Suprapubic skin (tissue), 4 donors: ENCODE results near the gene WDFY4.

Source experiments
- EP300 ChIP-seq: sonication (generic); formaldehyde crosslinking; IDR thresholded peaks from one replicate; pipeline ENCODE4 v1.6.1; 2017; ENCODE audit warnings: antibody characterized with exemption
- POLR2A ChIP-seq, 2 donors: fragments of 450-650 bp; IDR thresholded peaks; one replicate each; pipeline ENCODE4 v1.6.1; 2017; ENCODE audit warnings: antibody characterized with exemption in 2 of 2, mild to moderate bottlenecking in 2 of 2, moderate library complexity in 2 of 2
- POLR2AphosphoS5 ChIP-seq, 3 donors: sonication (generic); formaldehyde crosslinking; IDR thresholded peaks; one replicate each; pipeline ENCODE4 v1.6.1; 2017; ENCODE audit warnings: antibody characterized with exemption in 3 of 3
- TF ChIP-seq, protein P1 (sequence below), 2 donors: fragments of 200-600 bp in 1 of 2; fragments of 450-650 bp in 1 of 2; sonication (generic) in 1 of 2; IDR thresholded peaks; one replicate each; pipeline ENCODE4 v1.5.1; 2016 to 2019; ENCODE audit warnings: antibody characterized with exemption in 2 of 2, mild to moderate bottlenecking in 1 of 2, moderate library complexity in 1 of 2

DNA sequence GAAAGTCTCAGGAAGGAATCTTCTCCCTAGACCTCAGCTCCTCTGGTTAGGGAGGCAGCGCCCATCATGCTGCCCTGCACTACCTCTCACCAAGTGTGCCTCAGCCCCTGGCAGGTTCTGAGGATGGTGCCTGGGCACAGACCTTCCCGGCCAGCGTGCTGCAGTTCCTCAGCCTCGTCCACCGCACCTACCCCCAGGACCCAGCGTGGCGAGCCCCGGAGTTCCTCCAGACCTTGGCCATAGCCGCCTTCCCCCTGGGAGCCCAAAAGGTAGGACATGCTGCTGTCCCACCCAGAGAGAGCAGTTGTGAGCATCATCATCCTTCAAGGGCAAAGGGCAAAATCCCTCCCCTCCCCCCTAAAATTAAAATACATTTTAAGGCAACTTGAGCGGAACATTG lies 132.5 kb downstream of the WDFY4 start:
- TF ChIP-seq, protein P1, sequence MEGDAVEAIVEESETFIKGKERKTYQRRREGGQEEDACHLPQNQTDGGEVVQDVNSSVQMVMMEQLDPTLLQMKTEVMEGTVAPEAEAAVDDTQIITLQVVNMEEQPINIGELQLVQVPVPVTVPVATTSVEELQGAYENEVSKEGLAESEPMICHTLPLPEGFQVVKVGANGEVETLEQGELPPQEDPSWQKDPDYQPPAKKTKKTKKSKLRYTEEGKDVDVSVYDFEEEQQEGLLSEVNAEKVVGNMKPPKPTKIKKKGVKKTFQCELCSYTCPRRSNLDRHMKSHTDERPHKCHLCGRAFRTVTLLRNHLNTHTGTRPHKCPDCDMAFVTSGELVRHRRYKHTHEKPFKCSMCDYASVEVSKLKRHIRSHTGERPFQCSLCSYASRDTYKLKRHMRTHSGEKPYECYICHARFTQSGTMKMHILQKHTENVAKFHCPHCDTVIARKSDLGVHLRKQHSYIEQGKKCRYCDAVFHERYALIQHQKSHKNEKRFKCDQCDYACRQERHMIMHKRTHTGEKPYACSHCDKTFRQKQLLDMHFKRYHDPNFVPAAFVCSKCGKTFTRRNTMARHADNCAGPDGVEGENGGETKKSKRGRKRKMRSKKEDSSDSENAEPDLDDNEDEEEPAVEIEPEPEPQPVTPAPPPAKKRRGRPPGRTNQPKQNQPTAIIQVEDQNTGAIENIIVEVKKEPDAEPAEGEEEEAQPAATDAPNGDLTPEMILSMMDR (IDR thresholded peaks at IDR 0.05) = no peak
- TF ChIP-seq POLR2A (IDR thresholded peaks at IDR 0.05) (no peak), EP300 (no peak), POLR2AphosphoS5 (IDR thresholded peaks at IDR 0.05) (no peak)
